Prostate gland (tissue), 2 donors: Measurements from ENCODE around the gene GXYLT1. TPM values are rescaled to one million over a fixed set of nuclear protein-coding genes. Genes with fewer than 3 reads are reported as not detected.

Experiments
- DNase-seq: peaks from one replicate; pipeline ENCODE4 v3.0.0-alpha.2; 2019; ENCODE audit warnings: low spot score
- H3K27ac ChIP-seq, 2 donors: fragments of 200-600 bp; sonication (generic); 2 replicates each; pipeline ENCODE4 v1.5.1; 2017 to 2019
- H3K27me3 ChIP-seq: fragments of 200-600 bp; sonication (generic); replicated peaks from 2 replicates; pipeline ENCODE4 v1.5.1; 2019; ENCODE audit not compliant: insufficient read depth
- H3K36me3 ChIP-seq, 2 donors: fragments of 200-600 bp; sonication (generic); 1 replicate in 1 of 2; 2 replicates in 1 of 2; pipeline versions ENCODE4 v1.5.1 to v1.8.1; 2017 to 2019
- H3K4me1 ChIP-seq: fragments of 200-600 bp; sonication (generic); replicated peaks from 2 replicates; pipeline ENCODE4 v1.5.1; 2019
- H3K4me3 ChIP-seq, 2 donors: fragments of 200-600 bp; sonication (generic); 2 replicates each; pipeline ENCODE4 v1.5.1; 2017 to 2019
- H3K9me3 ChIP-seq: fragments of 200-600 bp; sonication (generic); 2 replicates; pipeline ENCODE4 v1.5.1; 2017
- POLR2A ChIP-seq: fragments of 450-650 bp; IDR thresholded peaks from one replicate; pipeline ENCODE4 v1.6.1; 2016; ENCODE audit warnings: antibody characterized with exemption, mild to moderate bottlenecking
- POLR2AphosphoS5 ChIP-seq: sonication (generic); formaldehyde crosslinking; IDR thresholded peaks from one replicate; pipeline ENCODE4 v1.6.1; 2017; ENCODE audit warnings: antibody characterized with exemption
- whole genome bisulfite sequencing: methylation state at CpG from one replicate; pipeline ENCODE4 v1.1.5; 2018; 5-methylcytosine and 5-hydroxymethylcytosine counted together
- intact Hi-C: fragments of 100-400 bp; cut with DNase I; formaldehyde crosslinking; loops from one replicate; pipeline ENCODE4 v1.14.2; 2022
- total RNA-seq, 2 donors: library from RNA; depleted of rRNA; stranded (reverse); fragments of >200 nt; gene quantifications; one replicate each; pipeline ENCODE4 v1.1.0, GENCODE V29; 2016
- TF ChIP-seq, protein P1 (sequence below), 4 experiments: fragments of 200-600 bp in 2 of 4; fragments of 450-650 bp in 2 of 4; sonication (generic) in 2 of 4; IDR thresholded peaks; 1 replicate in 3 of 4; 2 replicates in 1 of 4; pipeline ENCODE4 v1.5.1; 2016 to 2019; ENCODE audit warnings: antibody characterized with exemption in 4 of 4, mild to moderate bottlenecking in 2 of 4, moderate library complexity in 2 of 4

Gene GXYLT1
- total RNA-seq, 2 donors from 2014 or later, result 15.7 to 18.0 TPM

DNA sequence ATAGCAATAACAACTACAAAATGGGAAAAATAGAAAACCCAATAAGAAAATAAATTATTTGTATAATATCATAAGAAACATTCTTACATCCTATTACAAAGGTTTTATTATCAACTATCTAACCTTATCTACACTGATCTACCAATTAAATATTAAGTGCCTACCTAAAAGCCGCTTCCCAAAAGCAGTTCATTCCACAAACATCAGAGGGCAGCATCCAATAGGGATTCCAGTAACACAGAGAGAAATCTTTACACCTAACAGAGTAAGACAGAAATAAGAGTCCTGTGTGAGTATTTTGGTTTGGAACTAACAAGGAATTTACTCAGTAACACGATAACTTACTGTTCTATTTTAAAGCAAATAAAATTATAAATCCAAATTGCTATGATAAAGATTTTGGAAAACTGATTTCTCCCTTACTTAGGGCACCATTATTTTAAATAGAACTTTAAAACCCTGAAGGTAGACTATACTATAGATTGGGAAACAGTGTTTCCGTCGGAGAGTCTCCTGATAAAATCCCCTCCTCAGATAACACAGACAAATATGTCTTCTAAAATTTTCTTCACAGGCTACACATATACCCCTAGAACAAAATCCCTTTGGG lies 15.0 kb downstream of the GXYLT1 start:
- Histone ChIP-seq H3K27me3 (no peaks in the 10 kb centered on the region), H3K9me3 (no peaks in the 10 kb centered on the region), H3K36me3 (no peaks in the 10 kb centered on the region), H3K4me1 (peaks cover 12% of the 10 kb centered on the region), H3K27ac (no peak overlapping the region), H3K4me3 (no peak overlapping the region)
- intact Hi-C loops, result loop anchor here (5.0 to 10.0 kb wide), 3 partner anchors 203 to 1208 kb away; no protein-coding TSS in a partner anchor
- WGBS, result 17% methylated on average over 4 of the region's 4 CpGs
- TF ChIP-seq, protein P1, sequence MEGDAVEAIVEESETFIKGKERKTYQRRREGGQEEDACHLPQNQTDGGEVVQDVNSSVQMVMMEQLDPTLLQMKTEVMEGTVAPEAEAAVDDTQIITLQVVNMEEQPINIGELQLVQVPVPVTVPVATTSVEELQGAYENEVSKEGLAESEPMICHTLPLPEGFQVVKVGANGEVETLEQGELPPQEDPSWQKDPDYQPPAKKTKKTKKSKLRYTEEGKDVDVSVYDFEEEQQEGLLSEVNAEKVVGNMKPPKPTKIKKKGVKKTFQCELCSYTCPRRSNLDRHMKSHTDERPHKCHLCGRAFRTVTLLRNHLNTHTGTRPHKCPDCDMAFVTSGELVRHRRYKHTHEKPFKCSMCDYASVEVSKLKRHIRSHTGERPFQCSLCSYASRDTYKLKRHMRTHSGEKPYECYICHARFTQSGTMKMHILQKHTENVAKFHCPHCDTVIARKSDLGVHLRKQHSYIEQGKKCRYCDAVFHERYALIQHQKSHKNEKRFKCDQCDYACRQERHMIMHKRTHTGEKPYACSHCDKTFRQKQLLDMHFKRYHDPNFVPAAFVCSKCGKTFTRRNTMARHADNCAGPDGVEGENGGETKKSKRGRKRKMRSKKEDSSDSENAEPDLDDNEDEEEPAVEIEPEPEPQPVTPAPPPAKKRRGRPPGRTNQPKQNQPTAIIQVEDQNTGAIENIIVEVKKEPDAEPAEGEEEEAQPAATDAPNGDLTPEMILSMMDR (IDR thresholded peaks at IDR 0.05), result peak; percentile 46 to 89 (median 80)
- TF ChIP-seq POLR2A (no peak), POLR2AphosphoS5 (peak; percentile 36)
- DNase-seq, result peak; percentile 48

DNA sequence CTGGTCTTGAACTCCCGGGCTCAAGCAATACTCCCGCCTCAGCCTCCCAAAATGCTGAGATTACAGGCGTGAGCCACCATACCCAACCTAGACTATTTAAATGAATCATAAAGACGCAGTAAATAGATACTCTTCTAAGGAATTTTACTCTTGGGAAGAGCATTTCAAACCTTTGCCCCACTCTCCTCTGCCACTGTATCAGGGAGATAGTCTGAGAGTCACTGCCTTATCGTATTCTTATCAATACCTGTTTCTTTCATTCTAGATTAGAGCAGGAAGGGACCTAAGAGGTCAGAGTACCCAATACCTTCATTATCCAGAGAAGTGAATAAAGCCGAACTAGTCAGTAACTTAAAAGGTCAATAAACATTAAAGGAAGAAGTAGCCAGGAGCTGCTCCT lies 15.8 kb downstream of the GXYLT1 start:
- no peak overlapping the region for H3K27ac ChIP-seq
- TF ChIP-seq POLR2AphosphoS5 (no peak), POLR2A (no peak)
- TF ChIP-seq, protein P1 (IDR thresholded peaks at IDR 0.05), result no peak
- 94% methylated on average over 6 of the region's 6 CpGs for WGBS
- H3K36me3 ChIP-seq, result no peaks in the 10 kb centered on the region
- no peak overlapping the region for H3K4me3 ChIP-seq
- no peak for DNase-seq
- peaks cover 12% of the 10 kb centered on the region for H3K4me1 ChIP-seq
- no peaks in the 10 kb centered on the region for H3K9me3 ChIP-seq
- H3K27me3 ChIP-seq, result no peaks in the 10 kb centered on the region
- intact Hi-C loops, result loop anchor here (5.0 to 10.0 kb wide), 2 partner anchors 203 to 436 kb away; no protein-coding TSS in a partner anchor

DNA sequence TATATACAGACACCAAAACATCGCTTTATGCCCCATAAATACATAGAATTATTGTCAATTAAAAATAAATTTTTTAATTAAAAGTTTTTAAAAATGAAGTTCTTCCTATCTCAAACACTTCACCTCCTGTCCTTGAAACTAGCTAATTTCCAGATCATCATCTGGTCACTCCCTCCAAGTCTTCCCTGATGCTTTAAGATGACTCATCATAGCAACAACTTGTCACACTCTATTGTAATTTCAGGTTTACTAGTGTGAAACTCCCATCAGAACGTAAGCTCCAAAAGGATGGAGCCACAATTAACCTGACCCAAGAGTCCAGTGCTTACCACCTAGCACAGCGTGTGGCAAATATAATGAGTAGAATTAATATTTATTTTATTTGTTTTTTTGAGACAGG lies 16.3 kb downstream of the GXYLT1 start:
- WGBS, result 75% methylated on average over 3 of the region's 3 CpGs
- H3K27ac ChIP-seq, result no peak overlapping the region
- no peaks in the 10 kb centered on the region for H3K36me3 ChIP-seq
- TF ChIP-seq POLR2A (no peak), POLR2AphosphoS5 (no peak)
- TF ChIP-seq, protein P1 (IDR thresholded peaks at IDR 0.05), result no peak
- intact Hi-C loops, result loop anchor here (5.0 to 10.0 kb wide), 2 partner anchors 204 to 436 kb away; no protein-coding TSS in a partner anchor
- H3K27me3 ChIP-seq, result no peaks in the 10 kb centered on the region
- DNase-seq, result no peak
- H3K4me3 ChIP-seq, result no peak overlapping the region
- H3K9me3 ChIP-seq, result no peaks in the 10 kb centered on the region
- peaks cover 12% of the 10 kb centered on the region for H3K4me1 ChIP-seq

GRCh38 chr12:42126963-42127362 lies 17.7 kb downstream of the GXYLT1 start:
- no peaks in the 10 kb centered on the region for H3K9me3 ChIP-seq
- no peak overlapping the region for H3K27ac ChIP-seq
- TF ChIP-seq POLR2A (no peak), POLR2AphosphoS5 (no peak)
- TF ChIP-seq, protein P1 (IDR thresholded peaks at IDR 0.05), result no peak
- no peak for DNase-seq
- no peaks in the 10 kb centered on the region for H3K36me3 ChIP-seq
- no peaks in the 10 kb centered on the region for H3K27me3 ChIP-seq
- WGBS, result 86% methylated on average over 1 of the region's 1 CpG
- intact Hi-C loops, result loop anchor here (5.0 to 10.0 kb wide), 2 partner anchors 205 to 438 kb away; no protein-coding TSS in a partner anchor
- peaks cover 12% of the 10 kb centered on the region for H3K4me1 ChIP-seq
- no peak overlapping the region for H3K4me3 ChIP-seq

DNA sequence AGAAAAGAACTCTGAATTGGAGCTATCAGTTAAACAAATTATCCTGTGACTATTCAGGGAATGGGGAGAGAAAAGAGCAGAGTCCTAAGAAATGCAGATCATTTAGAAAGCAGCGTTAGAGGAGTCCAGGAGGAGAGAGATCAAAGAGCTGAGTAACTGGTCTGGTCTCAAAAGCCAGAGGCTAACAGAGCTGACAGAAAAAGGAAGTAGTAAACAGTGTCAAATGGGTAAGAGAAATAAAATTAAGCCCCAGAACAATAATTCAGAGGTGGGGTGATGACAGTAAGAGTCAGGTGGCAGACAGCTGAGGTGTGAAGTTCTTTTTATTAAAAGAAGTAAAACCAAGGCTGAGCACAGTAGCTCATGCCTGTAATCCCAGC lies 19.3 kb downstream of the GXYLT1 start:
- Histone ChIP-seq H3K27ac (no peak overlapping the region), H3K27me3 (no peaks in the 10 kb centered on the region), H3K4me1 (peaks cover 7% of the 10 kb centered on the region), H3K4me3 (no peak overlapping the region), H3K36me3 (no peaks in the 10 kb centered on the region), H3K9me3 (no peaks in the 10 kb centered on the region)
- TF ChIP-seq POLR2AphosphoS5 (no peak), POLR2A (no peak)
- TF ChIP-seq, protein P1 (IDR thresholded peaks at IDR 0.05), result no peak
- intact Hi-C loops, result loop anchor here (5.0 to 10.0 kb wide), 2 partner anchors 207 to 439 kb away; no protein-coding TSS in a partner anchor
- 33% methylated on average over 1 of the region's 1 CpG for WGBS
- DNase-seq, result no peak
